ENCODE measurements around the gene SDC3.

Gene SDC3

DNA sequence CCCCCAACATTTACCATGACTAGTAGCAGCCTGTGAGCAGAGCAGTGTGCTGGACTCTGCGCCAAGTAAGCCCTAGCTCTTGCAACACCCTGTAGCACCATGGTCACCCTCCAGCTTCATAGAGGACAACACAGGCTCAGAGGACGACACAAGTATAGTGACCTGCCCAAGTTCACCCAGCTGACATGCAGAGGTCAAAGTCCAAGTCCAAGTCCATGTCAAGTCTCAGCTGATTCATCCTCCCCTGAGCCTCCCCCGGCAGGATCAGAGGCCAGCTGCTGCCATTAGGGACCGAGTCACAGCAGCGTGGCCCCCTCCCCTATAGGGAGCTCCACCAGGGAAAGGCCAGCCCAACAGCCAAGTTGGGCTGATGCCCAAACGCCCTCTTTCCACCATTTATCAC is 15.9 kb downstream of the SDC3 start:
- Histone ChIP-seq H3K9ac (ENCODE audit: low read depth, low read length) (no peak overlapping the region), H3K79me2 (ENCODE audit: insufficient read depth, low read length) (no peaks in the 10 kb centered on the region), H3K27me3 (ENCODE audit: insufficient read depth, low read length, poor library complexity) (peaks cover 10% of the 10 kb centered on the region), H4K20me1 (ENCODE audit: insufficient read depth, low read length) (0 out of 2 replicates have a peak, but pooled peaks cover 5% of the 10 kb centered on the region), H3K4me3 (ENCODE audit: low read depth in 1 of 2, low read length in 2 of 2) (no peak overlapping the region), H3K36me3 (ENCODE audit: insufficient read depth, low read length) (no peaks in the 10 kb centered on the region), H3K27ac (ENCODE audit: low read length) (no peak overlapping the region), H3K4me1 (ENCODE audit: insufficient read depth, low read length) (no peaks in the 10 kb centered on the region), H3K4me2 (ENCODE audit: insufficient read depth, low read length) (no peak overlapping the region), H2AFZ (ENCODE audit: low read depth, low read length) (no peak overlapping the region), H3K9me3 (ENCODE audit: insufficient read depth, low read length, severe bottlenecking) (no peaks in the 10 kb centered on the region)
- TF ChIP-seq EZH2 (IDR thresholded peaks at IDR 0.05; ENCODE audit: borderline replicate concordance, low read depth, low read length, severe bottlenecking) (no peak), CTCF (IDR thresholded peaks at IDR 0.05; ENCODE audit: borderline replicate concordance, extremely low read depth, low read length, poor library complexity, severe bottlenecking) (no peak)
- ATAC-seq (ENCODE audit: insufficient read depth, low read depth) (no peak), DNase-seq (no peak)

- Histone ChIP-seq H3K27ac (ENCODE audit: low read length) (no peak overlapping the region), H3K4me1 (ENCODE audit: insufficient read depth, low read length) (no peaks in the 10 kb centered on the region)
Measured at GRCh38 chr1:30891227-30891552, 17.4 kb downstream of the SDC3 start.

GRCh38 chr1:30890502-30891226 is 17.9 kb downstream of the SDC3 start:
- Histone ChIP-seq H2AFZ (ENCODE audit: low read depth, low read length) (no peak overlapping the region), H3K4me2 (ENCODE audit: insufficient read depth, low read length) (no peak overlapping the region), H3K4me1 (ENCODE audit: insufficient read depth, low read length) (no peaks in the 10 kb centered on the region), H3K27ac (ENCODE audit: low read length) (no peak overlapping the region), H3K79me2 (ENCODE audit: insufficient read depth, low read length) (no peaks in the 10 kb centered on the region), H3K36me3 (ENCODE audit: insufficient read depth, low read length) (no peaks in the 10 kb centered on the region), H3K9me3 (ENCODE audit: insufficient read depth, low read length, severe bottlenecking) (no peaks in the 10 kb centered on the region), H4K20me1 (ENCODE audit: insufficient read depth, low read length) (0 out of 2 replicates have a peak, but pooled peaks cover 5% of the 10 kb centered on the region), H3K9ac (ENCODE audit: low read depth, low read length) (no peak overlapping the region), H3K27me3 (ENCODE audit: insufficient read depth, low read length, poor library complexity) (peaks cover 3% of the 10 kb centered on the region), H3K4me3 (ENCODE audit: low read depth in 1 of 2, low read length in 2 of 2) (no peak overlapping the region)
- ATAC-seq (ENCODE audit: insufficient read depth, low read depth): no peak
- TF ChIP-seq EZH2 (IDR thresholded peaks at IDR 0.05; ENCODE audit: borderline replicate concordance, low read depth, low read length, severe bottlenecking) (no peak), CTCF (IDR thresholded peaks at IDR 0.05; ENCODE audit: borderline replicate concordance, extremely low read depth, low read length, poor library complexity, severe bottlenecking) (no peak)
- DNase-seq: no peak

More at GRCh38 chr1:30891227-30891552, 17.4 kb downstream of the SDC3 start:
- peaks cover 6% of the 10 kb centered on the region for H3K27me3 ChIP-seq (ENCODE audit: insufficient read depth, low read length, poor library complexity)
- H3K9me3 ChIP-seq (ENCODE audit: insufficient read depth, low read length, severe bottlenecking): no peaks in the 10 kb centered on the region
- ATAC-seq (ENCODE audit: insufficient read depth, low read depth): no peak
- TF ChIP-seq EZH2 (IDR thresholded peaks at IDR 0.05; ENCODE audit: borderline replicate concordance, low read depth, low read length, severe bottlenecking) (no peak), CTCF (IDR thresholded peaks at IDR 0.05; ENCODE audit: borderline replicate concordance, extremely low read depth, low read length, poor library complexity, severe bottlenecking) (no peak)
- H3K4me3 ChIP-seq (ENCODE audit: low read depth in 1 of 2, low read length in 2 of 2): no peak overlapping the region
- no peaks in the 10 kb centered on the region for H3K36me3 ChIP-seq (ENCODE audit: insufficient read depth, low read length)
- H4K20me1 ChIP-seq (ENCODE audit: insufficient read depth, low read length): 0 out of 2 replicates have a peak, but pooled peaks cover 5% of the 10 kb centered on the region
- H3K79me2 ChIP-seq (ENCODE audit: insufficient read depth, low read length): no peaks in the 10 kb centered on the region
- no peak for DNase-seq
- no peak overlapping the region for H2AFZ ChIP-seq (ENCODE audit: low read depth, low read length)
- no peak overlapping the region for H3K4me2 ChIP-seq (ENCODE audit: insufficient read depth, low read length)
- no peak overlapping the region for H3K9ac ChIP-seq (ENCODE audit: low read depth, low read length)
